PC-9 (cell line): Measurements from ENCODE around the gene TRIM45. TPM values are rescaled to one million over a fixed set of nuclear protein-coding genes. Genes with fewer than 3 reads are reported as not detected.

Source experiments
- BruUV-seq: library from RNA; stranded (reverse); fragments of 400-500 nt; replicated peaks from 2 replicates; lab custom pipeline; 2021; lab: Mats Ljungman, UMichigan
- CTCF ChIA-PET: fragments of 300-600 bp; sonication (Branson Sonifier 250); formaldehyde crosslinking; loops from one replicate; lab custom pipeline; 2022; ENCODE audit warnings: antibody characterized with exemption; lab: Charles Lee
- POLR2A ChIA-PET: fragments of 300-600 bp; sonication (Branson Sonifier 250); formaldehyde crosslinking; loops from one replicate; lab custom pipeline; 2022; ENCODE audit warnings: antibody characterized with exemption; ENCODE audit not compliant: unreplicated experiment; lab: Charles Lee
- DNase-seq, 2 experiments: peaks; one replicate each; pipeline versions ENCODE4 v3.0.0 to v3.0.0-alpha.2; 2015 to 2022; ENCODE audit warnings: mixed read lengths in 1 of 2
- H2AFZ ChIP-seq: fragments of 200-600 bp; sonication (generic); 2 replicates; pipeline ENCODE4 v1.8.1; 2017; ENCODE audit warnings: antibody characterized with exemption
- H3F3A ChIP-seq: fragments of 200-600 bp; sonication (generic); 2 replicates; pipeline ENCODE4 v1.8.1; 2017; ENCODE audit warnings: antibody characterized with exemption, mild to moderate bottlenecking, low read depth; ENCODE audit not compliant: insufficient read depth
- H3K27ac ChIP-seq: fragments of 200-600 bp; sonication (generic); 2 replicates; pipeline ENCODE4 v1.6.1; 2016; ENCODE audit warnings: mixed run types
- H3K27me3 ChIP-seq: fragments of 200-600 bp; sonication (generic); 2 replicates; pipeline ENCODE4 v1.6.1; 2016; ENCODE audit warnings: low read depth, mixed run types; ENCODE audit not compliant: insufficient read depth
- H3K36me3 ChIP-seq: fragments of 200-600 bp; sonication (generic); 2 replicates; pipeline ENCODE4 v1.6.1; 2016; ENCODE audit warnings: low read depth, mixed run types
- H3K4me1 ChIP-seq: fragments of 200-600 bp; sonication (generic); replicated peaks from 2 replicates; pipeline ENCODE4 v1.6.1; 2016; ENCODE audit warnings: mixed run types; ENCODE audit not compliant: insufficient read depth
- H3K4me2 ChIP-seq: fragments of 200-600 bp; sonication (generic); 2 replicates; pipeline ENCODE4 v1.6.1; 2017; ENCODE audit warnings: mixed run types
- H3K4me3 ChIP-seq: fragments of 200-600 bp; sonication (generic); 2 replicates; pipeline ENCODE4 v1.6.1; 2016; ENCODE audit warnings: mixed run types
- H3K79me2 ChIP-seq: fragments of 200-600 bp; sonication (generic); 2 replicates; pipeline ENCODE4 v1.6.1; 2017; ENCODE audit warnings: low read depth, mixed run types
- H3K9me2 ChIP-seq: fragments of 200-600 bp; sonication (generic); 2 replicates; pipeline ENCODE4 v1.8.1; 2017; ENCODE audit warnings: mild to moderate bottlenecking; ENCODE audit not compliant: insufficient read depth
- H3K9me3 ChIP-seq: fragments of 200-600 bp; sonication (generic); 2 replicates; pipeline ENCODE4 v1.8.1; 2016; ENCODE audit warnings: low read depth; ENCODE audit not compliant: insufficient read depth
- H4K20me1 ChIP-seq: fragments of 200-600 bp; sonication (generic); 2 replicates; pipeline ENCODE4 v1.8.1; 2017; ENCODE audit not compliant: insufficient read depth
- EZH2 ChIP-seq: fragments of 200-600 bp; sonication (generic); IDR thresholded peaks from 2 replicates; pipeline ENCODE4 v1.8.0; 2017; ENCODE audit warnings: antibody characterized with exemption, low read depth
- intact Hi-C: fragments of 100-400 bp; cut with micrococcal nuclease; formaldehyde crosslinking; loops from one replicate; pipeline ENCODE4 v1.10.0; 2022; ENCODE audit not compliant: unreplicated experiment
- total RNA-seq: library from RNA; stranded (reverse); gene quantifications from 2 replicates; pipeline ENCODE4 v1.2.3, GENCODE V29; 2021
- TF ChIP-seq, protein P1 (sequence below): fragments of 200-600 bp; sonication (generic); conservative IDR thresholded peaks from 2 replicates; pipeline ENCODE4 v1.6.1; 2017; ENCODE audit warnings: mixed run types, antibody characterized with exemption, mild to moderate bottlenecking, moderate library complexity

TRIM45 gene
- total RNA-seq, 1 experiment from 2014 or later, result 10.0 TPM

DNA sequence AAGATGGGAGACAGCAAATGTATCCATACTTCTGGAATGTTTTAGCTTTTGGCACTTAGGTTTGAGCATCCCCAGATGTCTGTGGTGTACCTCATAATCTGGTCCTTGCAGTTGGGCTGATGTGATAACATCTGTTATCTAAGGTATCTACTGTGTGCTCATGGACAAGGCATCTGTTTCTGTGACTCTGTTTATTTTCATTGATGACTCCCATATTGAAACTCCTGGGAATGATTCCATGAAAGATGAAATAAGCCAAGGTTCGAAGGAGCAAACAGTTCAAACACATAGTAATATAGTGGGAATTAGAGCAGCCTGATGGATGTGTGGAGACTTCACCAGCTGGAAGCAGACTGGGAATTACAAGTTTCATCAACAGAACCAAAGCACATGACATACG is 20.7 kb upstream of the TRIM45 start:
- DNase-seq, result no peak
- H3F3A ChIP-seq, result peaks cover 12% of the 10 kb centered on the region
- no peak overlapping the region for H3K4me2 ChIP-seq
- BruUV-seq, result no TSS peak
- POLR2A ChIA-PET, result no interaction called here
- no peak overlapping the region for H2AFZ ChIP-seq
- TF ChIP-seq, protein P1, sequence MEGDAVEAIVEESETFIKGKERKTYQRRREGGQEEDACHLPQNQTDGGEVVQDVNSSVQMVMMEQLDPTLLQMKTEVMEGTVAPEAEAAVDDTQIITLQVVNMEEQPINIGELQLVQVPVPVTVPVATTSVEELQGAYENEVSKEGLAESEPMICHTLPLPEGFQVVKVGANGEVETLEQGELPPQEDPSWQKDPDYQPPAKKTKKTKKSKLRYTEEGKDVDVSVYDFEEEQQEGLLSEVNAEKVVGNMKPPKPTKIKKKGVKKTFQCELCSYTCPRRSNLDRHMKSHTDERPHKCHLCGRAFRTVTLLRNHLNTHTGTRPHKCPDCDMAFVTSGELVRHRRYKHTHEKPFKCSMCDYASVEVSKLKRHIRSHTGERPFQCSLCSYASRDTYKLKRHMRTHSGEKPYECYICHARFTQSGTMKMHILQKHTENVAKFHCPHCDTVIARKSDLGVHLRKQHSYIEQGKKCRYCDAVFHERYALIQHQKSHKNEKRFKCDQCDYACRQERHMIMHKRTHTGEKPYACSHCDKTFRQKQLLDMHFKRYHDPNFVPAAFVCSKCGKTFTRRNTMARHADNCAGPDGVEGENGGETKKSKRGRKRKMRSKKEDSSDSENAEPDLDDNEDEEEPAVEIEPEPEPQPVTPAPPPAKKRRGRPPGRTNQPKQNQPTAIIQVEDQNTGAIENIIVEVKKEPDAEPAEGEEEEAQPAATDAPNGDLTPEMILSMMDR, result no peak
- no peak for TF ChIP-seq EZH2
- no peaks in the 10 kb centered on the region for H4K20me1 ChIP-seq
- H3K9me3 ChIP-seq, result no peaks in the 10 kb centered on the region
- CTCF ChIA-PET, result no interaction called here
- no peak overlapping the region for H3K27ac ChIP-seq
- H3K79me2 ChIP-seq, result no peaks in the 10 kb centered on the region
- no peaks in the 10 kb centered on the region for H3K27me3 ChIP-seq
- intact Hi-C loops, result no loop called here
- no peak overlapping the region for H3K4me3 ChIP-seq
- H3K4me1 ChIP-seq, result peaks cover 18% of the 10 kb centered on the region
- no peaks in the 10 kb centered on the region for H3K9me2 ChIP-seq
- no peaks in the 10 kb centered on the region for H3K36me3 ChIP-seq

DNA sequence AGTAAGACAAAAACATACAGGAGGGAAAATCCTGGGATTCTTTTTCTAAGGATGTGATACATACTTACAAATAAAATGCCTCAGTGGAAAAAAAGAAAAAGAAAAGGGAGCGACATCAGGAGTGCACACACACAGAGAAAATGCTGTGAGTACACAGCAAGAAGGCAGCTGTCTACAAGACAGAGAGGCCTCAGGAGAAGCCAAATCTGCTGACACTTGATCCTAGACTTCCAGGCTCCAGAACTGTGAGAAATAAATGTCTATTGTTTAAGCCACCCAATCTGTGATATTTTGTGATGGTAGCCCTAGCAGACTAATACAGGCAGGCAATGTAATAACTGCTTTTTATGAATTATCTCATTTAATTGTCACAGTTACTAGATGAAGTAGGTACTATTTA is 17.0 kb upstream of the TRIM45 start:
- Histone ChIP-seq H3K4me1 (no peaks in the 10 kb centered on the region), H2AFZ (no peak overlapping the region), H3K4me2 (no peak overlapping the region), H3F3A (no peaks in the 10 kb centered on the region), H3K79me2 (no peaks in the 10 kb centered on the region), H3K27me3 (no peaks in the 10 kb centered on the region), H4K20me1 (no peaks in the 10 kb centered on the region), H3K27ac (no peak overlapping the region), H3K9me2 (no peaks in the 10 kb centered on the region), H3K36me3 (no peaks in the 10 kb centered on the region), H3K4me3 (no peak overlapping the region), H3K9me3 (no peaks in the 10 kb centered on the region)
- DNase-seq, result no peak
- CTCF ChIA-PET, result no interaction called here
- POLR2A ChIA-PET, result no interaction called here
- no TSS peak for BruUV-seq
- intact Hi-C loops, result no loop called here
- TF ChIP-seq, protein P1, result no peak
- no peak for TF ChIP-seq EZH2

DNA sequence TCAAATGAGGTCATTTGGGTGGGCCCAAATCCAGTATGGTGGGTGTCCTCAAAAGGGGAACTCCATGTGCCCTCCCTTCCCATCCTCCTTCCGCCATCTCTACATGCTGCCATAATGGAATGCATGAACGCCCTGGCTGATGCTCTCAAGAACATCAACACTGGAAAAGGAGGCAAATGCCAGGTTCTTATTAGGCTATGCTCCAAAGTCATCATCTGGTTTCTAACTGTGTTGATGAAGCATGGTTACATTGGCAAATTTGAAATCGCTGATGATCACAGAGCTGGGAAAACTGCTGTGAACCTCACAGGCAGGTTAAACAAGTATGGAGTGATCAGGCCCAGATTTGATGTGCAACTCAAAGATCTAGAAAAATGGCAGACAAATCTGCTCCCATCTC is 16.6 kb upstream of the TRIM45 start:
- H4K20me1 ChIP-seq, result no peaks in the 10 kb centered on the region
- DNase-seq, result peak in 1 of 2 experiments; percentile 32
- intact Hi-C loops, result no loop called here
- no peak for TF ChIP-seq EZH2
- TF ChIP-seq, protein P1, result no peak
- POLR2A ChIA-PET, result interaction anchor here (0.7 kb wide), 1 partner anchor 8 kb away, joined by 5 read pairs; no protein-coding TSS in a partner anchor
- no peak overlapping the region for H3K4me2 ChIP-seq
- H3F3A ChIP-seq, result no peaks in the 10 kb centered on the region
- no peaks in the 10 kb centered on the region for H3K36me3 ChIP-seq
- H3K79me2 ChIP-seq, result no peaks in the 10 kb centered on the region
- no peaks in the 10 kb centered on the region for H3K4me1 ChIP-seq
- H3K9me2 ChIP-seq, result no peaks in the 10 kb centered on the region
- BruUV-seq, result no TSS peak
- no peak overlapping the region for H2AFZ ChIP-seq
- no peak overlapping the region for H3K27ac ChIP-seq
- no peaks in the 10 kb centered on the region for H3K9me3 ChIP-seq
- H3K27me3 ChIP-seq, result no peaks in the 10 kb centered on the region
- CTCF ChIA-PET, result no interaction called here
- no peak overlapping the region for H3K4me3 ChIP-seq
